ENCODE data around the gene GPR27.

GPR27 gene

GRCh38 chr3:71760140-71760539 lies 6.5 kb downstream of the GPR27 start:
- no peak for TF ChIP-seq CTCF (IDR thresholded peaks at IDR 0.05)

- TF ChIP-seq CTCF (IDR thresholded peaks at IDR 0.05): no peak
Measured at GRCh38 chr3:71763426-71763825, 9.8 kb downstream of the GPR27 start.

GRCh38 chr3:71771126-71771525 lies 17.5 kb downstream of the GPR27 start:
- no peak for TF ChIP-seq CTCF (IDR thresholded peaks at IDR 0.05)

- no peak for TF ChIP-seq CTCF (IDR thresholded peaks at IDR 0.05)
Measured at GRCh38 chr3:71771884-71772283, 18.2 kb downstream of the GPR27 start.

- TF ChIP-seq CTCF (IDR thresholded peaks at IDR 0.05): no peak
Measured at GRCh38 chr3:71776538-71776937, 22.9 kb downstream of the GPR27 start.

- TF ChIP-seq CTCF (IDR thresholded peaks at IDR 0.05): no peak
Measured at GRCh38 chr3:71778353-71778752, 24.7 kb downstream of the GPR27 start.

GRCh38 chr3:71779674-71780377 lies 26.2 kb downstream of the GPR27 start:
- no peak for TF ChIP-seq CTCF (IDR thresholded peaks at IDR 0.05)

- TF ChIP-seq CTCF (IDR thresholded peaks at IDR 0.05): no peak
Measured at GRCh38 chr3:71780430-71780829, 26.8 kb downstream of the GPR27 start.

All from LNCAP (cell line).